MV-4-11 (cell line): ENCODE data around the gene KCNG2.
"Not testable (repeated sequence)": the region's sequence is repeated elsewhere in the genome, so short reads cannot be mapped to it uniquely, and the experiment has no call there.

ENCODE experiments used
- DNase-seq: peaks from one replicate; lab custom pipeline; 2025; lab: John Stamatoyannopoulos, UW

The KCNG2 gene

GRCh38 chr18:79797518-79798345 lies at the start of gene KCNG2:
KCNG2 (plus strand) TSS chr18:79797938; CDS start chr18:79863668, 65,730 bp downstream.
- DNase-seq: no peak

GRCh38 chr18:79748321-79749180 lies 49.2 kb upstream of the KCNG2 start:
- DNase-seq: no peak

GRCh38 chr18:79749251-79750191 lies 48.2 kb upstream of the KCNG2 start:
- no peak for DNase-seq

GRCh38 chr18:79750980-79751571 lies 46.7 kb upstream of the KCNG2 start:
- no peak for DNase-seq

- DNase-seq: not testable (repeated sequence)
Observed at GRCh38 chr18:79751918-79752578, 45.7 kb upstream of the KCNG2 start.

- DNase-seq: not testable (repeated sequence)
Observed at GRCh38 chr18:79752946-79753345, 44.8 kb upstream of the KCNG2 start.

GRCh38 chr18:79753391-79753851 lies 44.3 kb upstream of the KCNG2 start:
- no peak for DNase-seq

- no peak for DNase-seq
Observed at GRCh38 chr18:79754022-79754761, 43.5 kb upstream of the KCNG2 start.

- DNase-seq: no peak
Observed at GRCh38 chr18:79754831-79755351, 42.8 kb upstream of the KCNG2 start.

- DNase-seq: no peak
Observed at GRCh38 chr18:79755496-79756142, 42.1 kb upstream of the KCNG2 start.

- no peak for DNase-seq
Observed at GRCh38 chr18:79756143-79756500, 41.6 kb upstream of the KCNG2 start.

GRCh38 chr18:79756826-79757225 lies 40.9 kb upstream of the KCNG2 start:
- no peak for DNase-seq

- no peak for DNase-seq
Observed at GRCh38 chr18:79760348-79760747, 37.4 kb upstream of the KCNG2 start.

- DNase-seq: no peak
Observed at GRCh38 chr18:79760881-79761280, 36.9 kb upstream of the KCNG2 start.

GRCh38 chr18:79763407-79763806 lies 34.3 kb upstream of the KCNG2 start:
- no peak for DNase-seq

GRCh38 chr18:79764131-79764530 lies 33.6 kb upstream of the KCNG2 start:
- DNase-seq: no peak

- DNase-seq: no peak
Observed at GRCh38 chr18:79765491-79766245, 32.1 kb upstream of the KCNG2 start.

GRCh38 chr18:79766308-79766707 lies 31.4 kb upstream of the KCNG2 start:
- DNase-seq: no peak

- DNase-seq: no peak
Observed at GRCh38 chr18:79768745-79769144, 29.0 kb upstream of the KCNG2 start.
